ENCODE results near the gene OR7G1.
A peak's percentile ranks its signal among the peaks of the same experiment; 100 is the strongest.

Gene OR7G1

GRCh38 chr19:9150650-9151049 is 35.1 kb upstream of the OR7G1 start:
- H3K27ac ChIP-seq: no peak overlapping the region
- TF ChIP-seq CTCF (IDR thresholded peaks at IDR 0.05) (no peak), ZFX (IDR thresholded peaks at IDR 0.05; ENCODE audit: borderline replicate concordance) (no peak)

- no peak overlapping the region for H3K27ac ChIP-seq
- TF ChIP-seq CTCF (IDR thresholded peaks at IDR 0.05) (no peak), ZFX (IDR thresholded peaks at IDR 0.05; ENCODE audit: borderline replicate concordance) (no peak)
These were observed 34.4 kb upstream of the OR7G1 start for GRCh38 chr19:9149997-9150396.

- no peak for TF ChIP-seq ZFX (IDR thresholded peaks at IDR 0.05; ENCODE audit: borderline replicate concordance)
- TF ChIP-seq CTCF (IDR thresholded peaks at IDR 0.05): no peak
- H3K27ac ChIP-seq: no peak overlapping the region
These were observed 33.1 kb upstream of the OR7G1 start for GRCh38 chr19:9148697-9149096.

DNA sequence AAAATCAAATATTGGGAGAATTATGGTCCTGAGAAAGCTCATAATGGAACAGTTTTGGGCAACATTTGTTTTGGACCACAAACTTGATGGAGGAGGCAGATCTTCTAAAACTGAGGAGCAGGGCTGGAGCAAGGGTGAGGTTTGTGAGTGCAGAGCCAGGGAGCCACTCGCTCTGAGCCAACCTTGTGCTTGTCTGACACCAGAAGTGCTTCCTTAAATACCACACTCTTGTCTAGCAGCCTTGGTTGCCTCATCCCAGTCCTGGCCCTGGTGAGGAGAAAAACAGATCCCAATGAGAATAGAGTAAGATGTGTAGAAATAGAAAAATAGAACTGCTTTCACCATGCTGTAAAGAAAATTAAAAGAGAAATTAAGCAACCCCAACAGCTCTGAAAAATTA is 31.3 kb upstream of the OR7G1 start:
- TF ChIP-seq CTCF (IDR thresholded peaks at IDR 0.05): no peak
- TF ChIP-seq ZFX (IDR thresholded peaks at IDR 0.05; ENCODE audit: borderline replicate concordance): no peak

GRCh38 chr19:9144920-9145319 is 29.4 kb upstream of the OR7G1 start:
- no peak overlapping the region for H3K27ac ChIP-seq
- TF ChIP-seq CTCF (IDR thresholded peaks at IDR 0.05) (no peak), ZFX (IDR thresholded peaks at IDR 0.05; ENCODE audit: borderline replicate concordance) (no peak)

More for the DNA sequence above, 31.3 kb upstream of the OR7G1 start:
- no peak overlapping the region for H3K27ac ChIP-seq

- no peak for TF ChIP-seq CTCF (IDR thresholded peaks at IDR 0.05)
- no peak for TF ChIP-seq ZFX (IDR thresholded peaks at IDR 0.05; ENCODE audit: borderline replicate concordance)
- H3K27ac ChIP-seq: peak within 1 kb of the TSS; percentile 59
These were observed 24.8 kb upstream of the OR7G1 start, which contains the start of gene ZNF317 for GRCh38 chr19:9140159-9140874. Gene ZNF317, plus strand, starts transcription at chr19:9140397. Its CDS starts 15,620 bp downstream, at chr19:9156017.

- peak overlapping the region; percentile 59 for H3K27ac ChIP-seq
These were observed 24.1 kb upstream of the OR7G1 start for GRCh38 chr19:9139609-9140158.

More at GRCh38 chr19:9139609-9140158, 24.1 kb upstream of the OR7G1 start:
- no peak for TF ChIP-seq CTCF (IDR thresholded peaks at IDR 0.05)
- no peak for TF ChIP-seq ZFX (IDR thresholded peaks at IDR 0.05; ENCODE audit: borderline replicate concordance)

Measured in 22Rv1 (cell line).